Adrenal gland (tissue), 5 donors: ENCODE results near the gene HOXB13.

Experiments used
- POLR2A ChIP-seq, 2 donors: fragments of 450-650 bp; IDR thresholded peaks; one replicate each; pipeline ENCODE4 v1.6.1; 2017; ENCODE audit warnings: antibody characterized with exemption in 2 of 2, mild to moderate bottlenecking in 2 of 2, moderate library complexity in 1 of 2
- TF ChIP-seq, protein P1 (sequence below), 6 experiments: fragments of 450-650 bp in 4 of 6; fragments of 200-600 bp in 2 of 6; sonication (generic) in 1 of 6; IDR thresholded peaks; 1 replicate in 5 of 6; 2 replicates in 1 of 6; pipeline versions ENCODE4 v1.5.1 to v1.8.0; 2016 to 2021; ENCODE audit warnings: antibody characterized with exemption in 6 of 6, mild to moderate bottlenecking in 2 of 6, moderate library complexity in 1 of 6
- donor health status: DM: no; HTN: no; CAD: no.

DNA sequence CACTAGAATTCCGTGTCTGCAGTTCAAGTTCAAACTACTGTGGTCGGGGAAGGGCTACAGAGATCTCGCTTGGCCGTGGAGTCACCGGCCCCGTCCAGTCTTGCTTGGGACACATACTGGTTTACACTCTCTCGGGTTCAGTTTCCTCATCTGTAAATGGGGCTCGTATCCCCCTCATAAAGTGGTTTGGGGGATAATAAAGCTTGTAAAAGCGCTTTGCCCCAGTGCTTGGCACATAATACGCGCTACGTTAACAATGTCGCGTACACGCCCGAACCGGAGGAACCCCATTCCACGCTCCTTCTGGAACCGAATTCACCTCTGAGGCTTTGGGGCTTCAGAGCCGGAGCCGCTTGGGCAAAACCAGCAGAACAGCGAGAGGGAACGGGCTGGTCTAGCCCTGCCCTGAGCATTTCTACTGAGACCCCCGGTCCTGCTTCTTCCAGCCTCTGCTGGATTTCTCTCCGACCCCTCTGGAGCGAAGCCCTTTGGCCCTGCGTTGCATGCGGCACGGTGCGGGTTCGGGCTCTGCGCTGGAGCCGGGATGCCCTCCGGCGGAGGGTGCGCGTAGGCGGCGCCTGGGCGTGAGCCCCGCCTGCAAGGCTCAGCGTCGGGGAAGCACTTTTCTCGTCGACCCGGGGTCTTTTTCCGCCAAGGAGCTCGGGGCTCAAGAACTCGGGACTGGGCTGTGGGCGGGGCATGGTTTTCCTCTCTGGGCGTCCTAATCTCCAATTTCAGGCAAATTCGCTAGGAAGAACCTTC lies 26.1 kb upstream of the HOXB13 start:
- TF ChIP-seq POLR2A (IDR thresholded peaks at IDR 0.05) = no peak
- TF ChIP-seq, protein P1, sequence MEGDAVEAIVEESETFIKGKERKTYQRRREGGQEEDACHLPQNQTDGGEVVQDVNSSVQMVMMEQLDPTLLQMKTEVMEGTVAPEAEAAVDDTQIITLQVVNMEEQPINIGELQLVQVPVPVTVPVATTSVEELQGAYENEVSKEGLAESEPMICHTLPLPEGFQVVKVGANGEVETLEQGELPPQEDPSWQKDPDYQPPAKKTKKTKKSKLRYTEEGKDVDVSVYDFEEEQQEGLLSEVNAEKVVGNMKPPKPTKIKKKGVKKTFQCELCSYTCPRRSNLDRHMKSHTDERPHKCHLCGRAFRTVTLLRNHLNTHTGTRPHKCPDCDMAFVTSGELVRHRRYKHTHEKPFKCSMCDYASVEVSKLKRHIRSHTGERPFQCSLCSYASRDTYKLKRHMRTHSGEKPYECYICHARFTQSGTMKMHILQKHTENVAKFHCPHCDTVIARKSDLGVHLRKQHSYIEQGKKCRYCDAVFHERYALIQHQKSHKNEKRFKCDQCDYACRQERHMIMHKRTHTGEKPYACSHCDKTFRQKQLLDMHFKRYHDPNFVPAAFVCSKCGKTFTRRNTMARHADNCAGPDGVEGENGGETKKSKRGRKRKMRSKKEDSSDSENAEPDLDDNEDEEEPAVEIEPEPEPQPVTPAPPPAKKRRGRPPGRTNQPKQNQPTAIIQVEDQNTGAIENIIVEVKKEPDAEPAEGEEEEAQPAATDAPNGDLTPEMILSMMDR (IDR thresholded peaks at IDR 0.05) = no peak
